H1 (cell line): ENCODE results near the gene REL. TPM values are rescaled to one million over a fixed set of nuclear protein-coding genes. Genes with fewer than 3 reads are reported as not detected.

Source experiments
- CHD1 ChIP-seq: IDR thresholded peaks from 2 replicates; pipeline ENCODE4 v1.6.1; 2012; ENCODE audit warnings: low read depth, low read length, improper control_type of control experiment
- CHD2 ChIP-seq: IDR thresholded peaks from 2 replicates; pipeline ENCODE4 v1.6.1; 2012; ENCODE audit warnings: low read length, improper control_type of control experiment
- polyA plus RNA-seq, 7 experiments: library from polyadenylated mRNA; depleted of rRNA in 3 of 7; stranded (reverse) in 5 of 7; unstranded in 2 of 7; fragments of >200 nt in 5 of 7; fragments of 200-250 nt in 2 of 7; gene quantifications; 1 replicate in 5 of 7; 2 replicates in 1 of 7; 4 replicates in 1 of 7; pipeline versions ENCODE4 v1.2.1 to v1.2.3, GENCODE V29; 2011 to 2013; ENCODE audit warnings: missing spikeins in 2 of 7, mixed read lengths in 2 of 7
- total RNA-seq: library from RNA; stranded (reverse); fragmentation: NEBNext Ultra II Directional; extraction: Animal tissue kit (Norgen Biotek cat#: 25700); gene quantifications from 2 replicates; pipeline ENCODE4 v1.2.1, GENCODE V29; 2021
- TF ChIP-seq, protein P1 (sequence below): IDR thresholded peaks from 2 replicates; pipeline ENCODE4 v1.6.1; 2012; ENCODE audit warnings: low read length, inconsistent platforms

Gene REL
- total and polyA plus RNA-seq, 2 of the 8 experiments (the other 6 are each of a cell fraction or from before 2014, with no cell fraction given): 1.5 to 7.5 TPM

DNA sequence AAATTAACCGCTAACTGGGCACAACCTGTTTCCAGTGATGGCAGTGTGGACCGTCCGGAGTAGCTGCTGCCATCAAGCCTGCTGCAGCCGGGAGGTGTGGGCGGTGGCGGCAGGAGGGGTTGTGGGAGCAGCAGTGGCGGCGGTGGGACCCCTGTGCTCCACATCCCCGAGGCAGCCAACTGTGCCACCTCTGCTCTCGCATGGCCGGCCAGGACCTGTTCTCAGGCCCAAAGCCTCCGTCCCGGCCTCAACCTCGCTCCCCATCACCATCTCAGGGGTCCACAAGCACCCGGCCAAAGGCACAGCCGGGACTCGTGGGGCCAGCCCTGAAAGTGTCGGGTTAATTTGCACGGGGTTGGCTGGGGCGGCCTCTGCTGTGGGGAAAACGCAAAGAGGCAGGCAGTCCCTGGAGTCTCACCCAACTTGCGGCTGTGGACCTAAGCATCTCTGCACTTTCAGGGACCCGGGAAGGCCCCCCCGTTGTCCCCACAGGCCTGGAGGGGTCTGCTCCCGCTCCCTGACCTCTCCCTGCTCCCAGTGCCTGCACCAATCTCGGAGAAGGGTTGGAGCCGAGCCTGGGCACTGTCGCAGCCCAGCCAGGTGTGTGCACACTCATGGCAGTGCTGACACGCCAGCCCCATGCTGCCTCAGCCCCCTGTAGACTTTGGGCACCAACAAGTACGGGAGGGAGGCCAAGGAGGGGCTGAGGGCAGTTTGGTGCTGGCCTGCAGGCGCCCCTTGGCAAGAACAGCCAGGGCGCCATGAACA, 91.7 kb downstream of the REL start (continued):
- TF ChIP-seq, protein P1, sequence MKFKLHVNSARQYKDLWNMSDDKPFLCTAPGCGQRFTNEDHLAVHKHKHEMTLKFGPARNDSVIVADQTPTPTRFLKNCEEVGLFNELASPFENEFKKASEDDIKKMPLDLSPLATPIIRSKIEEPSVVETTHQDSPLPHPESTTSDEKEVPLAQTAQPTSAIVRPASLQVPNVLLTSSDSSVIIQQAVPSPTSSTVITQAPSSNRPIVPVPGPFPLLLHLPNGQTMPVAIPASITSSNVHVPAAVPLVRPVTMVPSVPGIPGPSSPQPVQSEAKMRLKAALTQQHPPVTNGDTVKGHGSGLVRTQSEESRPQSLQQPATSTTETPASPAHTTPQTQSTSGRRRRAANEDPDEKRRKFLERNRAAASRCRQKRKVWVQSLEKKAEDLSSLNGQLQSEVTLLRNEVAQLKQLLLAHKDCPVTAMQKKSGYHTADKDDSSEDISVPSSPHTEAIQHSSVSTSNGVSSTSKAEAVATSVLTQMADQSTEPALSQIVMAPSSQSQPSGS: no peak
- TF ChIP-seq CHD2 (no peak), CHD1 (no peak)
